GF-D8 (cell line): ENCODE results near the gene H19.

Experiments used
- DNase-seq: peaks from one replicate; lab custom pipeline; 2025; lab: John Stamatoyannopoulos, UW

H19 gene

DNA sequence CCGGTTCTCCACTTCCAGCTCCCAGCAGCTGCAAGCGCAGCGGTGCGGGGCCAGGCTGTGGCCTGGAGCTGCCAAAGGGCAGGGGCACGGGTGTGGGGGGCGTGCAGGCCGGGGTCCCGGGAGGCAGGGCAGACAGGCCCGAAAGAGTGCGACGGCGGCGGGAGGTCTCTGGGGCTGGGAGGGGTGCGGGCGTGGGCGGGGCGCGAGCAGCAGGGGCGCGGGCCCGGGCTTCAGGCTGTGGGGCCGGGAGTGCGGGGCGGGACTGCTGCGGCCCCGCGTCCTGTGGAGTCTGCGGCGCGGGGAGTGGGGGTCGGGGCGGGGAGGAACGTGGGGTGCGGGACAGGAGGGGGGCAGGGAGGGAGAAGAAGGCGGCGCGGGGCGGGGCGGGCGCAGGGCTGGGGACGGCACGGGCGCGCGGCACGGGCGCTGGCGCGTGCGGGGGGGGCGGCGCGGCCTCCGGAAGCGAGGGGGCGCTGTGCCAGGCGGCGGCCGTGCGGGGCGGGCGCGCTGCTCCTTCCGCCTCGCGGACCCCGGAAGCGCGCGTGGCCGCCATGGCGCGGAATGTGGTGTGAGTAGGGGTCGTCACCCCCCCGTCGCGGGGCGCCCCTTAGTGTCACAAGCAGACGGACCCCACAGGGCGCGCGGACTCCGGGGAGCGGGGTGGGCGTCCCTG is 50.7 kb downstream of the H19 start, which contains the start of gene MRPL23:
Gene MRPL23 (plus strand): TSS at position 521 of the 673 bp plus-strand sequence. CDS start 31 bp downstream, at position 552.
- DNase-seq: no peak
